Pons (tissue), 1 donor: ENCODE results near the gene ABI1.
"Not testable (repeated sequence)": the region's sequence is repeated elsewhere in the genome, so short reads cannot be mapped to it uniquely, and the experiment has no call there.

Experiments used
- DNase-seq: peaks from one replicate; pipeline ENCODE4 v3.0.0-alpha.2; 2016; ENCODE audit warnings: low spot score

Gene ABI1

DNA sequence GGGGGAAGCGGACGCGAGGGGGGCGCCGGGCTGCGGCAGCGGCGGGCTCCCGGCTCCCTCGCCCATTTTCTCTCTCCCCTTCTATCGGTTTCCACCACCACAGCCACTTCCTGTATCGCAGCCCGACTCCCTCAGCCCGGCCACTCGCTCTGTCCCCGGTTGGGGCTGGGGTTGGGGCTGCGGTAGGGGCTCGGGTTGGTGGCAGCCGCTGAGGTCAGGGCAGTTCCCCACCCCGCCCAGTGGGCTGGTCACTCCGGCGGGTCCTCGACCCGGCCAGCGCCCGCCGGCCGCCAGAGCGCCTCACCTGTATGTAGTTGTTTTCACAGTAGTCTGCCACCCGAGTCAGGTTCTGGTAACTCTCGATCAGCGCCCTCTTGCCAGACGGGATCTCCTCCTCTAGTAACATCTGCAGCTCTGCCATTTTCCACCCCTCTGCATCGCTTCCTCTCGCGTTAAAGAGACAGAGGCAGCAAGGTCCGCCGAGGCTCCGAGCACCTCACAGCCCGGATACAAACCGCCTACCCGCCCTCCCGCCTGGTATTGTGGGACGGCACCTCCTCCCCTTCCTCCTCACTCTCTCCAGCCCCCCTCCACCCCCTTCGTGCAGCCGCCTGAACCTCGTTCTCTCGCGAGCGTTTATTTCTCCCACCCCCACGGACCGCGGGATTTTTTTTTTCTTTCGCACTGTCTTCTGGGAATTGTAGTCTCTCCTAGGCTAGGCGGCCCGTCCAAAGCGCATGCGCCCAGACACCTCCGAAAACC is at the start of gene ABI1:
Gene ABI1, minus strand, starts transcription at position 516 of the 762 bp plus-strand sequence. Its CDS starts 95 bp downstream, at position 421.
- DNase-seq, result peak; percentile 99

DNA sequence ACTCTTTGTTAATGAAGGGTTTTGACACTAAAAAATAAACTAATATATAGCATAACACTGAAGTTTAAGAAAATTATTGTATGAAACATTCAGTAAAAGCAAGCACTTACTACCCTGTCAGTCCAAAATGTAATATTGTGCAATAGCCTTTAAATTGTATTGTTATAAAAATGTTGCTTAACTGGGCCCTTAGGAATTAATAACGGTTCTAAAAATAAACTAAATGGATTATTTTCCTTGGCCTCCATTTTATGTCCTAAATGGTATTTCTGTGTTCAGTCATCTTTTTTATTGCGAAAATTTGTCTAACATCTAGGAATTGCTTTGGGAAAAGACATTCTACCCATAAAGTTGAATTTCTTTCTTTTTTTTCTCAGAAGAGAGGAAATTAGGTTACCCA is 49.0 kb upstream of the ABI1 start:
- no peak for DNase-seq

DNA sequence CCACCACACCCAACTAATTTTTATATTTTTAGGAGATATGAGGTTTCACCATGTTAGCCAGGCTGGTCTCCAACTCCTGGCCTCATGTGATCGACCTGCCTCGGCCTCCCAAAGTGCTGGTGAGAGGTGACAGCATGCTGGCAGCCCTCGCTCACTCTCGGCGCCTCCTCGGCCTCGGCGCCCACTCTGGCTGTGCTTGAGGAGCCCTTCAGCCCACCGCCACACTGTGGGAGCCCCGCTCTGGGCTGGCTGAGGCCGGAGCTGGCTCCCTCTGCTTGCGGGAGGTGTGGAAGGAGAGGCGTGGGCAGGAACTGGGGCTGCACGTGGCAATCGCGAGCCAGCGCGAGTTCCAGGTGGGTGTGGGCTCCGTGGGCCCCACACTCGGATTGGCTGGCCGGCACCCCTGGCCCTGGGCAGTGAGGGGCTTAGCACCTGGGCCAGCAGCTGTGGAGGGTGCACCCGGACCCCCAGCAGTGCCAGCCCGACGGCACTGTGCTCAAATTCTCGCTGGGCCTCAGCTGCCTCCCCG is 44.6 kb upstream of the ABI1 start:
- DNase-seq, result not testable (repeated sequence)

DNA sequence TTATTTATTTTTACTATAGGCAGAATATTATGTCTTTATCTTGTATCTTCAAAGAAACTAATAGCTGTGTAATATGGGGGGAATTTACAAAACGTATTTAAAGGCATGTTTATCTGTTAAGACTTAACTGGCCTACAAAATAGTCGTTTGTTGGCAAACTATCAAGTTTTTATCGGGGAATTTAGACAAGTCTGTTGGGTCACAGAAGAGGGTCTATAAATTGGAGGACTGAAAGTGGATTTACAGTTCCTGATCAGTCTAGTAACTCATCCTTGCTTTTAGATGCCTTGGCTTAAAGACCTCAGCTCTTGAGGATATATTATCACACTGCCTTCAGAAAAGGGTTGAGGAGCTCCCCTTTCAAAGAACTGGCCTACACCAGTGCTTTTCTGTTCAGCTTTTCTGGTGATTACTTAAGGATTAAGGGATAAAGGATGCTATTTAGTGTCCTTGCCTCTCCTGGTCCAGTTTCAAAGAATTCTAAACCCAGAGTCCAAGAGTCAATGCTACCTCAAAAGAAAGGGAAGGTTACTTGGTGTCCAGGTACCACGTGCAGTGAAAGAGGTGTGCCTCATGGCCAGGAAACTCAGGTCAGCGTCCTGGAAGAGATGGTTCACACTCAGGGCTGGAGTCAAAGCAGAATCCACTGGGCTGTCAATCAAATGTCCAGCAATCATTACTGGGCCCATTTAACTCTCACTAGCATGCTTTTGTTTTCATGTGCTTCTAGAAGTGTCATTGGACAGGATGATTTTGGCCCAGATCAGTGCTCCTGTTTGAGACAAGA is 42.9 kb upstream of the ABI1 start:
- DNase-seq, result no peak

DNA sequence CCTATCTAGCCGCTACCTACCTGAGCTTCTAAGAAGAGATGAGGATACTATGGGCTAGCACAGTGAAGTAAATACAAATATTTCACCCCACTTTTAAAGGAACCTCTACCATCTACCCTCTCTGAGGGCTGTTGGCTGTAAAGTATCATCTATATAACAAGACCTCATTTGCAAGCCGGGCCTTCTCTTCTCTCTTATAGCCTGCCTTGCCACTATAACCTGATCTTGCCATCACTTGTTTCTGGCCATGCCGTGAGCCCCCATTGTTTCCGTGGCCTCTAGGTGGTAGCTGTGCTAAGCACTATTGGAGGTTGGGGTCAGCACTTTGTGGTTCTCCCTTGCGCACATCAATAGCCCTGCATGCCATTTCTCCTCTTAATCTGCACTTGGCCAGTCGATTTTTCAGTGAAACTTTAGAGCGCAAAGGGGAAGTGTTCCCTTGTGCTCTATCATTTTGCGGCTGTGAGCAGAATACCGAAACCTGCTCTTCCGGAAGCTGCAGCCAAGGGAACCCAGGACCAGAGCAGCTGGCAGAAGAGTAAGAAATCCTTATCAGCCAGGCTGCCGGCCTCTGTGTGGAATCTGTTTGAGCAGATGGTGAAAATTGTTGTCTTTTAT is 31.7 kb upstream of the ABI1 start:
- DNase-seq, result not testable (repeated sequence)

DNA sequence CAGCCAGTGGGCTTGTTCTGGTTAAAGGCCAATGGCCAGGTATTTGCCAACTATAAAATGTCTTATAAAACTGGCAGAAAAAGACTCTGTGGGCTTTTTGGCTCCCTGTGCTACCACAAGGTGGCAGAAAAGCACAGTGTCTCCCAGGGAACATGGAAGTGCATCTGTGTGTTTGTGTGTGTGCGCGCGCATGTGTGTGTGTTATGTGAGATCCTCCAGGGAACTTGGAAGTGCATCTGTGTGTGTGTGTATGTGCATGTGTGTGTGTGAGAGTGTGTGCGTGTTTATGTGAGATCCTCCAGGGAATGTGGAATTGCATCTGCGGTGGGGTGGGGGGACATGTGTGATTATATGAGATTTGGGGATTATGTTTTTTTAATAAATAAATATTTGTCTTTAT is 30.2 kb upstream of the ABI1 start:
- peak; percentile 41 for DNase-seq

DNA sequence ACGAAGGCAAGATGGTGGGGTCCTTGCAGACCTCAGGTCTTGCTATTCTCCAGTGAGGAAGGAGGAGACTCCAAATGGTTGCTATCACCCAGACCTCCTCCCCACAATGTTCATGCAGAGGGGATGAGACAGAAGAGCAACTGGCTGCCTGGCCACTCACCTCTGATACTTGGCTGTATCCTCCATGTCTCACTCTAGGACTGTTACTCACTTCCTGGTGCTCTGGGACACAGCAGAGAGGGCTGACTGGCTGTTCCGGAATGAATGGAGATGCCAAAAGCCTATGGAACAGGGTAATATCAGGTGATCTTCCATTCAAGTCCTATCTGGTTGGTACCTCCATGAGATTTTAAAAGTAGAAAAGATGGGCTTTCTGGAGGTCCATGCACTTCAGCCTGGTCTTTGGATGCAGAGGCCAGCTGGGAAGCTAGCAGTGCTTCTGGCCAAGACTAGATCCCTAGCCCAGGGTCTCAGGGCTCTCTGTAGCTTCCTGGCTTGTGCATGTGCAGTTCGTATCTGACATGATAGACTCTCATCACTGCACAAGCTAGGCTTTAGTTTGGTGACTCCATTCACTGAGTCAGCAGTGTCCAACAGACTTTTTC is 27.0 kb upstream of the ABI1 start:
- no peak for DNase-seq

DNA sequence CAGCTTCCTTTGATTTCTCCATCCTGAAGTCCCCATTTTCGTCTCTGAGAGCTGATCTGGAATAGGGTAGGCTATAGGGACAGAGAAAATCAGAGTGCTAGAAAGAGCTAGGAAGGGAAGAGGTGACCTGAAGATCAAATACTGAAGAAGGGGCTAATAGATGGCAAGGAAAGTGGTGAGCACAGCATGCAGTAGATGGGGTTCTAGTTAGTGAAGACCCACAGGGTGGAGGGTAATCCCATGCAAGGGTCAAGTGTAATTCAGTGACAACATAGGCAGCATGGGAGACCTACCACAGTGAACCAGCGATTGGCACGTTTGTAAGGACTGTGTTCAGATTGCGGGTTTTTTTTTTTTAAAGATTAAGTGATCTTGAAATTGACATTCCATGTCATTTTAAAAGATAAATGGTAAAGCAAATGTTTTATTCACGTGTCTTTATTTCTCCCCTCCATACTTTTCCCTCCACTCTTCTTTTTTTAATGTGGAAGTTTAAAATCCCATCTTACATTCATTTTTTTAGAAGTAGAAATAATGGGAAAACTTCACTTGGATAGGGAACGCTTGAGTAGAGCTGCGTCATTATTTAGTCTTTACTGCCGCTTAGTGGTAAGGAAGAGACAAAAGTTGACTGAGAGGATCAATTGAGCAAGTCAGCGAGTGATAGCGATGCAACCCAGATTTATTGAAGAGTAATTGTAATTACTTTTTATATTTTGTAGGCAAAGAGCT is 21.0 kb upstream of the ABI1 start:
- DNase-seq, result peak; percentile 78

DNA sequence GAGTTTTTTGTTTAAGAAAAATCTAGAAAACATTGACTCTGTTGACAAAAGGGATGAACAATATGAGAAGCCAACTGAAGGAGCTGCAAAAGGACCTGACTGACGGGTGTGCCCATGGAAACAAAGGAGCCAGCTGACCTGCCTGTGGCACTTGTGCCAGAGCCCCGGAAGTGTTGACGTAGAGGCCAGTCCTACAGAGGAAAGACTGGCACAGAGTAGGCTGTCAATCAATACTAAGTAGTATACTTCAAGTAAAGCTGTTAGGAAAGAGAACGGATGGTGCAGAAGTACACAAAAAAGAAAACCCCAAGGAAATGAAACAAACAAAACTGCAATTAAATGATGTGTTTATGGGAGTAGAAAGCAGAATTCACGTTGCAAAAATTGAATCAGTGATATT is 19.0 kb upstream of the ABI1 start:
- peak; percentile 37 for DNase-seq

DNA sequence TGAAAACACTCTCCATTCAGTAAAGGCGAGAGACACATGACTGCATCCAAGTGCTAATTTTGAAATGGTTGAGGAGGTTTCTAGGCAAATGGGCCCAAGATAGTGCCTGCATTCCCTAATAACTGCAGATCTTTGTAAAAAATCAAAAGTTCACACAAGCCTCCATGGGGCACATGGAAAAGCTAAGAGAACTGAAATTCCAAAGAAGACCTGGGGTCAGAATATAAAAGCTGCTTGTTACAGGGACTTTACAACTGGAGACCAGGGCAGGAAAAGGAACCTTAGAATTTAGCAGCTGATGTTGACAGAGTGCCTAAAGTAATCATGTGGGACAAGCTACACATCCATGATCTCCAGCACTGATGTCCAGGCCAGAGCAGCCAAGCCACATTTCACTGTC is 10.0 kb upstream of the ABI1 start:
- no peak for DNase-seq

DNA sequence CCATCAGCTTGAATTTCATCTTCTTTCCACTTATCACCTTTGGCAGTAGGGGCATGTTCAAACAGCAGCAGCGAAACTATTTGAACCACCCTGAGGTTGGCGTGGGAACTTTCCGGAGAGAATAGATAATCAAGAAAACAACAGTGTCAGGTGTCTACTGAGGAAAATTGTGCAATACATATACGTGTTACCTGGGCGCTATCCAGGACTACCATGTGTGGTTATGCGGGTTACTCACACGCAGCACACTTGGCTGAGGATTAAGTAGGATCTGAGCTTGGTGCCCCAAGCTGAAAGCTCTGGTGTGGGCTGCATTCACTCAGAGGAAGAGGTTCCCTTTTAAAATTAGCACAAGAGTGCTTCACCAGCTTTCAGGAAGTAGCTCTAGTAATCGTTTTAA is 8.8 kb upstream of the ABI1 start:
- DNase-seq, result no peak

DNA sequence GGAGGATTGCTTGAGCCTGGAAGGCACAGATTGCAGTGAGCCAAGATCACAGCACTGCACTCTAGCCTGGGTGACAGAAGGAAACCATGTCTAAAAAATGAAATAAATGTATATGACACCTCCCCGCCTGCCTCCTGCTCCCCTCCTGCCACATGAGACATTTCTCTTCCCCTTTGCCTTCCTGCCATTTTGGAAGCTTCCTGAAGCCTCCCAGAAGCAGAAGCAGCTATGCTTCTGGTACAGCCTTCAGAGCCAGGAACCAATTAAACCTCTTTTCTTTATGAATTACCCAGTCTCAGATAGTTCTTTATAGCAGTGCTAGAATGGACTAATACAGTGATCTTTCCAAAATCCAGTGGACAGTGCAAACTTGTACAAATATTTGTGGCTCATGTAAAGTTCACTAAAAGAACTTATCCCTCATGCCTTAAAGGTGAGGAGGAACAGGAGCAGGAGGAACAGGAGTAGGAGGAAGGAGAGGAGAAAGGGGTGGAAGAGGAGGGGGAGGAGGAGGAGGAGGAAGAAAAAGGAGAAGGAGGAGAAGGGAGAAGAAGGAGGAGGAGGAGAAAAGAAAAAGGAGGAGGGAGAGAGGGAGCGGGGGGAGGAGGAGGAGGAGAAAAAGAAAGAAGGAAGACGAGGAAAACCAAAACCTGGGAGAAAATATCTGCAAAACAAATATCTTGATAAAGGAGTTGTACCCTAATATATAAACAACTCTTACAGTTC is 2.8 kb upstream of the ABI1 start:
- DNase-seq, result no peak

DNA sequence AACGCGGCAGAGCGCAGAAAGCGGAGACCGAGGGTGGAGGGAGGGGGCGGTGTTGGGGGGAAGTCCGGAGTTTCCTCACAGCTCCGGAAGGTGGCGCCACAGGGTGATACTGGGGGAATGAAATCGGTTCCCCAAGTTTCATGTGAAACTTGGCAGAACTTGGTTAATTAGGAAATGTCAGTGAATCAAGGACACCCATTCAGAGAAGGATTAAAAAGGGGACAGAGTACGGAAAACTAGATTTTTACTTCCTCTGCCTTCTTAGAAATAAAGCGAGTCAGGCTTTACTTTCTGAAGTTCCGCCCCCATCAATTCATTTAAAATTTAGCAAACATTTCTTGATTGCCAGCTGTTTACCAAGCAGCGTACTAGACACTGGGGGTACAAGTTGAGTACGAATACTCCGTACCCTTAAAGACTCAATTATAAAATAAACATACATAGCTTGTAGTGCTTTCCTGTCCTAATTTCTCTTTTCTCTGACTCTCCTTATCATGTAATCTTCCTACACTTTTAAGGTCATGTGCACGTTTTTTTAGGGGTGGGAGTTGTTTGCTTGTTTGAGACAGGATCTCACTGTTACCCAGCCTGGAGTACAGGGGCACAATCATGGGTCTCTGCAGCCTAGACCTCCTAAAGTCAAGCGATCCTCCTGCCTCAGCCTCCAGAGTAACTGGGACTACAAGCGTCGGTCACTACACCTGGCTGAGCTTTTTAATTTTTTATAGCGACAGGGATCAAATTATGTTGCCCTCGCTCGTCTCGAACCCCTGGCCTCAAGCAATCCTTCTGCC is 644 bp upstream of the ABI1 start:
- DNase-seq, result no peak

DNA sequence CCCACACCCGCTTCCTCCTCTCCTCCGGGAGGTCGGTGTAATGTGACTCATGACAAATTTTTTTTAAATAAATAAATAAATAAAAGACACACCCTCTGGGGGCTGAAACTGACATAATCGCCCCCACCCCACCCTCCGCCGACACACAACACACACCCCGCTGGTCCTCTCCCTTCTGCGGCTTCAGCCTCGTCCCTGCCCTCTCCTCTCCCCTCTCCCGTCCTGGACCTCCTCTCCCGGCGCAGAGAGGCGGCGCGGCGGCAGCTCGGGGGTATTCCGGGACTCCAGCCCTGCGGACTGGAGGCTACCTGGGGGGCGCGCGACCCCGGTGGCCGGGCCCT is 686 bp downstream of the ABI1 start:
- DNase-seq, result no peak

DNA sequence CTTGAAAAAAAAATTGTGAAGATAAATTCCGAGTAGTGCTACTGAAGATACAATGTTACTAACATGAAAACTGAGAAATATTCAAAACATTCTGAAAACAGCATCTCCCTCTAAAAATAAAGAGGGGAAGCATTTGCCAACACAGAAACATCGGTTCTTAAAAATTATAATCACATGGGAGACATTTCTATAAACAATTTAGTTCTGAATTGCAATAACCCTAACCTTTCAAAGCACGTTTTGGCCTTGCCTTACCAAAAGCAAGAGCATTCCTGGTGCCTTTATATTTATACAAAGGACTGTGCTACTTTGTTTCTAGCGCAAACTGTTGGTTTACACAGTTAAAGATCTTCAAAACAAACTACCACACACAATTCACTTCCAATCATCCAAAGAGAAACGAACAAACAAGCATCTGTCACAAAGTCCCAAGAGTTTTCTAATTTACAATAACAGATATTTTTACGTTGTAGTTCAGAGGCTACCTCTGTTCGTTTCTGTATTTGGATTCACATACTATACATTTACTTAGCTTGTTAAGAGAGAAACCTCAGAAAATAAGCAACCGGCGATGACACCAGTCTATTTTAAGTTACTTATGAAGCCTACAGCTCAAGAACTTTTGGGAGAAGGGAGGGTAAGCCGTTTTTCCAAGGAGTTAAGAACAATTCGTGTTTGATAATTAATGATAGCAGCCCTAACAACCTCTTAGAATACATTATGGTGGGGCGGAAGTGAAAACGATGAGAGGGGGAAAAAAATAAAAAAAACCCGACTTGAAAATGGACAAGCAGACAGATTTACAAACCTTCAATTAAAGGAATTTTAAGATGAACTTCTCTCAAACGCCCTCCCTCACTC is 1.3 kb downstream of the ABI1 start:
- peak; percentile 62 for DNase-seq

DNA sequence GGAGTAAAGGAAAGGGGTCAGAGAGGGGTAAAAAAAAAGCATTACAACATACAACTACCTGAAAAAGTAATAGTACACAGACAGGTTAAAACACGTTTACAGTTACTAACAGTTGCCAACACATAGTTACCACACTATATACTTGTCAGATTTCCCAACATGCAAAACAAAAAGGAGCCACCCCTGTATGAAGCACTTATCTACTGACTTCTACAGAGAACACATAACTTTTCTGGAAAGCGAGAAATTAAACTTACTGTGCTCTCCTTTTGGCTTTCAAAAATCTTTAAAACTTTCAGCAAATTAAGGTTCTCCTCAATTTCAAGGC is 2.1 kb downstream of the ABI1 start:
- DNase-seq, result no peak

DNA sequence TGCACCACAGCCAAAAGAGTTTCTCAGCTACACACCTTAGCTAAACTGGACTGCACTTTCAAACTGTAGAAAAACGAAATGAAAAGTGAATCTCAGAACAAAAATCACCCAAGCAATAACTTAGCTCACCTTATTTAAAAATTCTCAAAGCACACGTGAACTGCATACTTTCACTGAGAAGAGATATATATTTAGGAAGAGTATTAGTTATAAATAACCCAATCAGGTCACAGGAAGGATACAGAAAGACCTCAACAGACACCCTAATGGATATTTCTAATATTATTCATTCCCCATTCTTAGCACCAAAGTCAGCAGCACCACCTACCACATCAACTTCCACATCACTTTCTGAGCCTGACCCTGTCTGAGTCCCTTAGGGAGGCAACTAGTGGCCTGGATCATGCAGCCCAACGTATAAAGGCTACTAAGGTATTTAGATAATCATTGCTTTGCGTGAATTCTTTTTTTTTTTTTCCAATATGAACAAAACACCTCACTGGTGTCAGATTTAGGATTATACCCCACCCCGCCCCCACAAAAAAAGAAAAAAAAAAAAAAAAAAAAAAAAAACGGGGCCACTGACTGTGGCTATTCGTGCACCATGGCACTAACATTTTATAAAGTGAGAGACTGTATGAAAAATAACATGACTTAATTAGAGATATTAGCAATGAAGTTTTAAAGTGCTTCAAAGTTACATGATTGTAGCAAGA is 2.6 kb downstream of the ABI1 start:
- DNase-seq, result peak; percentile 40

DNA sequence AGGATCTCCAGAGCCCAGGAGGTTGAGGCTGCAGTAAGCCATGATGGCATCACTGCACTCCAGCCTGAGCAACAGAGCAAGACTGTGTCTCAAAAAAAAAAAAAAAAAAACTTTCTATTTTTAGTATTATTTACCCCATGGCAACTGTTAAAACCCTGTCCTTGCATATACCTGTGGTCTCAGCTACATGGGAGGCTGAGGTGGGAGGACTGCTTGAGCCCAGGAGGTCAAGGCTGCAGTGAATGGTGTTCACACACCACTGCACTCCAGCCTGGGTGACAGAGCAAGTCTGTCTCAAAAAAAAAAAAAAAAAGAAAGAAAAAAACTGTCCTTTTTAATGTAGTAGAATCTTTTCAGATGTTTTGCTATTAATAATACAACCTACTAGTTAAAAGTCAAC is 3.2 kb downstream of the ABI1 start:
- not testable (repeated sequence) for DNase-seq

DNA sequence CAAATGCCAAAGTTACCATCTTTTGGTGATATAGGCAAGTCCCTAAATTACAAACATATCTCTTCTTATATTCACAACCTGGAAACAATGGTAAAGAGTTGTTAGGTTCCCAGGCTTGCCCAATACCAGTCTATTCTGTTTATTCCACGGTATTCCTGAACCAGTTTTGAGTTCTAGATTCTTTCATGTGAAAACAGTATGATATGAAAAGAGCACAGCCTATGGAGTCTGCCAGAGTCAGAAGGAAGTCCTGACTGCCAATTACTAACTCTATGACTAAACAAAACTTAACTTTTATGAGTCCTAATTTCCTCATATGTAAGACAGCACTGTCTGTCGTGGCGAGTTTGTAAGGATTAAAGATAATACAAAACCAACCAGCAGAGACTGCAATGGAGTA is 5.6 kb downstream of the ABI1 start:
- no peak for DNase-seq
